Tibial artery (tissue), 4 donors: ENCODE measurements around the gene ACTN1.

Source experiments
- DNase-seq, 2 donors: peaks; one replicate each; pipeline ENCODE4 v3.0.0-alpha.2; 2019
- H3K27ac ChIP-seq, 2 donors: fragments of 200-600 bp; sonication (generic) in 1 of 2; 1 replicate in 1 of 2; 2 replicates in 1 of 2; pipeline ENCODE4 v1.5.1; 2018 to 2019; ENCODE audit warnings: mild to moderate bottlenecking in 1 of 2
- H3K27me3 ChIP-seq, 2 donors: fragments of 200-600 bp; sonication (generic) in 1 of 2; one replicate each; pipeline versions ENCODE4 v1.5.1 to v1.6.0; 2016 to 2019
- H3K36me3 ChIP-seq, 3 donors: fragments of 200-600 bp; sonication (generic) in 2 of 3; one replicate each; pipeline ENCODE4 v1.5.1; 2016 to 2019; ENCODE audit warnings: mild to moderate bottlenecking in 2 of 3
- H3K4me1 ChIP-seq, 4 donors: fragments of 200-600 bp; sonication (generic) in 2 of 4; 1 replicate in 3 of 4; 2 replicates in 1 of 4; pipeline ENCODE4 v1.5.1; 2016 to 2019
- H3K4me3 ChIP-seq, 2 donors: fragments of 200-600 bp; sonication (generic) in 1 of 2; 1 replicate in 1 of 2; 2 replicates in 1 of 2; pipeline ENCODE4 v1.5.1; 2018 to 2019; ENCODE audit warnings: mild to moderate bottlenecking in 2 of 2
- H3K9me3 ChIP-seq, 3 donors: fragments of 200-600 bp; sonication (generic) in 1 of 3; one replicate each; pipeline ENCODE4 v1.5.1; 2016 to 2019
- CTCF ChIP-seq, 2 experiments: fragments of 200-600 bp in 1 of 2; fragments of 450-650 bp in 1 of 2; IDR thresholded peaks; one replicate each; pipeline ENCODE4 v1.5.1; 2017 to 2019; ENCODE audit warnings: antibody characterized with exemption in 2 of 2, mild to moderate bottlenecking in 1 of 2, moderate library complexity in 1 of 2
- intact Hi-C: fragments of 100-400 bp; cut with DNase I; formaldehyde crosslinking; loops from one replicate; pipeline ENCODE4 v1.15.0; 2023; ENCODE audit warnings: low total_unique reads

Gene ACTN1

GRCh38 chr14:68879321-68879781 lies 99.8 kb downstream of the ACTN1 start:
- H3K9me3 ChIP-seq = no peaks in the 10 kb centered on the region
- H3K27me3 ChIP-seq = no peaks in the 10 kb centered on the region
- peak overlapping the region; percentile 34 to 46 for H3K27ac ChIP-seq
- no peak overlapping the region for H3K4me3 ChIP-seq
- no peaks in the 10 kb centered on the region for H3K4me1 ChIP-seq
- peak in 1 of 2 donors; percentile 61 for DNase-seq
- peaks cover 99 to 100% (median 100%) of the 10 kb centered on the region in 3 donors for H3K36me3 ChIP-seq
- TF ChIP-seq CTCF (IDR thresholded peaks at IDR 0.05) = no peak
- intact Hi-C loops = no loop called here

GRCh38 chr14:68878908-68879307 lies 100.2 kb downstream of the ACTN1 start:
- H3K4me1 ChIP-seq = no peaks in the 10 kb centered on the region
- no peaks in the 10 kb centered on the region for H3K9me3 ChIP-seq
- H3K27me3 ChIP-seq = no peaks in the 10 kb centered on the region
- H3K27ac ChIP-seq = peak overlapping the region; percentile 34 to 46
- intact Hi-C loops = no loop called here
- peak in 1 of 2 donors; percentile 67 for DNase-seq
- no peak overlapping the region for H3K4me3 ChIP-seq
- H3K36me3 ChIP-seq = peaks cover 100% of the 10 kb centered on the region in 3 donors
- no peak for TF ChIP-seq CTCF (IDR thresholded peaks at IDR 0.05)

GRCh38 chr14:68877993-68878575 lies 101.0 kb downstream of the ACTN1 start:
- intact Hi-C loops = no loop called here
- H3K27me3 ChIP-seq = no peaks in the 10 kb centered on the region

GRCh38 chr14:68876976-68877375 lies 102.1 kb downstream of the ACTN1 start:
- Histone ChIP-seq H3K4me1 (no peaks in the 10 kb centered on the region), H3K27ac (no peak overlapping the region), H3K4me3 (no peak overlapping the region), H3K27me3 (no peaks in the 10 kb centered on the region), H3K9me3 (no peaks in the 10 kb centered on the region), H3K36me3 (peaks cover 100% of the 10 kb centered on the region in 3 donors)
- intact Hi-C loops = no loop called here
- TF ChIP-seq CTCF (IDR thresholded peaks at IDR 0.05) = no peak
- peak in 1 of 2 donors; percentile 56 for DNase-seq

More at GRCh38 chr14:68877993-68878575, 101.0 kb downstream of the ACTN1 start:
- Histone ChIP-seq H3K4me1 (no peaks in the 10 kb centered on the region), H3K27ac (peak overlapping the region; percentile 19 to 21), H3K9me3 (no peaks in the 10 kb centered on the region), H3K4me3 (no peak overlapping the region), H3K36me3 (peaks cover 100% of the 10 kb centered on the region in 3 donors)
- no peak for TF ChIP-seq CTCF (IDR thresholded peaks at IDR 0.05)
- DNase-seq = peak in 1 of 2 donors; percentile 66

- no peak overlapping the region for H3K27ac ChIP-seq
- intact Hi-C loops = no loop called here
- no peak for TF ChIP-seq CTCF (IDR thresholded peaks at IDR 0.05)
- H3K27me3 ChIP-seq = no peaks in the 10 kb centered on the region
- no peak overlapping the region for H3K4me3 ChIP-seq
- no peaks in the 10 kb centered on the region for H3K4me1 ChIP-seq
- DNase-seq = peak in 1 of 2 donors; percentile 69
- no peaks in the 10 kb centered on the region for H3K9me3 ChIP-seq
- H3K36me3 ChIP-seq = peaks cover 90 to 94% (median 93%) of the 10 kb centered on the region in 3 donors
These were observed 104.4 kb downstream of the ACTN1 start for GRCh38 chr14:68874746-68875155.
